HL-60 (cell line): ENCODE results near the gene NHSL1.

Experiments
- DNase-seq, 2 experiments: peaks; one replicate each; pipeline ENCODE4 v3.0.0-alpha.2; 2010 to 2020; ENCODE audit warnings: low read depth in 1 of 2, low spot score in 1 of 2
- H3K27ac ChIP-seq: fragments of 250-450 bp; sonication (Bioruptor Pico); replicated peaks from 2 replicates; pipeline ENCODE4 v1.5.1; 2020; ENCODE audit warnings: mild to moderate bottlenecking, moderate library complexity
- H3K27me3 ChIP-seq: fragments of 250-450 bp; sonication (Bioruptor Pico); 2 replicates; pipeline ENCODE4 v1.5.1; 2021; ENCODE audit warnings: mild to moderate bottlenecking, moderate library complexity; ENCODE audit not compliant: insufficient read depth, poor library complexity, severe bottlenecking
- H3K4me3 ChIP-seq: replicated peaks from 2 replicates; pipeline ENCODE4 v1.5.1; 2011; ENCODE audit warnings: mild to moderate bottlenecking, control low read depth, low read length; ENCODE audit not compliant: insufficient read depth
- GABPA ChIP-seq: IDR thresholded peaks from 2 replicates; pipeline ENCODE4 v1.6.1; 2012; ENCODE audit warnings: low read depth
- POLR2AphosphoS5 ChIP-seq: IDR thresholded peaks from 2 replicates; pipeline ENCODE4 v1.6.1; 2012; ENCODE audit warnings: low read depth
- SPI1 ChIP-seq: IDR thresholded peaks from 2 replicates; pipeline ENCODE4 v1.6.1; 2012; ENCODE audit warnings: low read depth, mild to moderate bottlenecking, borderline replicate concordance
- TF ChIP-seq, protein P1 (sequence below): IDR thresholded peaks from one replicate; pipeline ENCODE4 v1.5.1; 2011; ENCODE audit warnings: low read length, control low read depth, inconsistent platforms; ENCODE audit not compliant: insufficient read depth
- TF ChIP-seq, protein P2 (sequence below): IDR thresholded peaks from 2 replicates; pipeline ENCODE4 v1.6.1; 2012; ENCODE audit warnings: low read depth; ENCODE audit not compliant: insufficient replicate concordance

NHSL1 gene

DNA sequence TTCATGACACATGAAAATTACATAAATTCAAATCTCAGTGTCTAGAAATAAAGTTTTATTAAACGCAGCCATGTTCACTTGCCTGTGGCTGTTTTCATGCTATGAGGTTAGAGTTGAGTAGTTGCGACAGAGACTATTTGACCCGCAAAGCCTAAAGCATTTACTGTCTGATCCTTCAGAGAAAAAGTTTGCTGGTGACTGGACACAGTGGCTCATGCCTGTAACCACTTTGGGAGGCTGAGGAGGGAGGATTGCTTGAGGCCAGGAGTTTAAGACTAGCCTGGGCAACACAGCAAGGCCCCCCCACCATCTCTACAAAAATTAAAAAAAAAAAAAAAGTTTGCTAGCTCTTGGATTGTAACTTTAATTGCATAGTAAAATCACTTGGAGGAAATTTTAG, 112.4 kb downstream of the NHSL1 start:
- Histone ChIP-seq H3K27me3 (peaks cover 3% of the 10 kb centered on the region), H3K27ac (no peak overlapping the region), H3K4me3 (no peak overlapping the region)
- DNase-seq: no peak
- TF ChIP-seq SPI1 (no peak), POLR2AphosphoS5 (no peak), GABPA (no peak)
- TF ChIP-seq, protein P1, sequence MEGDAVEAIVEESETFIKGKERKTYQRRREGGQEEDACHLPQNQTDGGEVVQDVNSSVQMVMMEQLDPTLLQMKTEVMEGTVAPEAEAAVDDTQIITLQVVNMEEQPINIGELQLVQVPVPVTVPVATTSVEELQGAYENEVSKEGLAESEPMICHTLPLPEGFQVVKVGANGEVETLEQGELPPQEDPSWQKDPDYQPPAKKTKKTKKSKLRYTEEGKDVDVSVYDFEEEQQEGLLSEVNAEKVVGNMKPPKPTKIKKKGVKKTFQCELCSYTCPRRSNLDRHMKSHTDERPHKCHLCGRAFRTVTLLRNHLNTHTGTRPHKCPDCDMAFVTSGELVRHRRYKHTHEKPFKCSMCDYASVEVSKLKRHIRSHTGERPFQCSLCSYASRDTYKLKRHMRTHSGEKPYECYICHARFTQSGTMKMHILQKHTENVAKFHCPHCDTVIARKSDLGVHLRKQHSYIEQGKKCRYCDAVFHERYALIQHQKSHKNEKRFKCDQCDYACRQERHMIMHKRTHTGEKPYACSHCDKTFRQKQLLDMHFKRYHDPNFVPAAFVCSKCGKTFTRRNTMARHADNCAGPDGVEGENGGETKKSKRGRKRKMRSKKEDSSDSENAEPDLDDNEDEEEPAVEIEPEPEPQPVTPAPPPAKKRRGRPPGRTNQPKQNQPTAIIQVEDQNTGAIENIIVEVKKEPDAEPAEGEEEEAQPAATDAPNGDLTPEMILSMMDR: no peak
- TF ChIP-seq, protein P2, sequence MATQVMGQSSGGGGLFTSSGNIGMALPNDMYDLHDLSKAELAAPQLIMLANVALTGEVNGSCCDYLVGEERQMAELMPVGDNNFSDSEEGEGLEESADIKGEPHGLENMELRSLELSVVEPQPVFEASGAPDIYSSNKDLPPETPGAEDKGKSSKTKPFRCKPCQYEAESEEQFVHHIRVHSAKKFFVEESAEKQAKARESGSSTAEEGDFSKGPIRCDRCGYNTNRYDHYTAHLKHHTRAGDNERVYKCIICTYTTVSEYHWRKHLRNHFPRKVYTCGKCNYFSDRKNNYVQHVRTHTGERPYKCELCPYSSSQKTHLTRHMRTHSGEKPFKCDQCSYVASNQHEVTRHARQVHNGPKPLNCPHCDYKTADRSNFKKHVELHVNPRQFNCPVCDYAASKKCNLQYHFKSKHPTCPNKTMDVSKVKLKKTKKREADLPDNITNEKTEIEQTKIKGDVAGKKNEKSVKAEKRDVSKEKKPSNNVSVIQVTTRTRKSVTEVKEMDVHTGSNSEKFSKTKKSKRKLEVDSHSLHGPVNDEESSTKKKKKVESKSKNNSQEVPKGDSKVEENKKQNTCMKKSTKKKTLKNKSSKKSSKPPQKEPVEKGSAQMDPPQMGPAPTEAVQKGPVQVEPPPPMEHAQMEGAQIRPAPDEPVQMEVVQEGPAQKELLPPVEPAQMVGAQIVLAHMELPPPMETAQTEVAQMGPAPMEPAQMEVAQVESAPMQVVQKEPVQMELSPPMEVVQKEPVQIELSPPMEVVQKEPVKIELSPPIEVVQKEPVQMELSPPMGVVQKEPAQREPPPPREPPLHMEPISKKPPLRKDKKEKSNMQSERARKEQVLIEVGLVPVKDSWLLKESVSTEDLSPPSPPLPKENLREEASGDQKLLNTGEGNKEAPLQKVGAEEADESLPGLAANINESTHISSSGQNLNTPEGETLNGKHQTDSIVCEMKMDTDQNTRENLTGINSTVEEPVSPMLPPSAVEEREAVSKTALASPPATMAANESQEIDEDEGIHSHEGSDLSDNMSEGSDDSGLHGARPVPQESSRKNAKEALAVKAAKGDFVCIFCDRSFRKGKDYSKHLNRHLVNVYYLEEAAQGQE: no peak

DNA sequence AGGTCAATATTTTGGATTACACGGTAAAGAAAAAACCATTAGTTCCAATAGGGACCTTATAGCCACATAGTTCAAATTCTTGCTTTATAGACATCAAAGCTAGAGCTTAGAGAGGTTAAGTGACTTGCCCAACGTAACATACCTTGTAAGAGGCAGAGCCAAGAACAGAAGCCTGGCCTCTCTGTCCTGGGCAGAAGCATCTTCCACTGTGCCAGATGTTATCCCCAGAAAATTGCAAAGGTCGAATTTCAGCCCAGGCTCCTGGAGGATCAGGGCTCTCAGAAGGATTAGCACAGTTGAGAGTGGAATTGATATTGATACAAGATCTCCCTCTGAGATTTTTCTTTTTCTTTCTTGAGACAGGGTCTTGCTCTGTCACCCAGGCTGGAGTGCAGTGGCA, 115.5 kb downstream of the NHSL1 start:
- no peak for DNase-seq
- Histone ChIP-seq H3K4me3 (no peak overlapping the region), H3K27ac (no peak overlapping the region), H3K27me3 (peaks cover 3% of the 10 kb centered on the region)
- TF ChIP-seq, protein P2: no peak
- no peak for TF ChIP-seq SPI1
- TF ChIP-seq, protein P1: no peak
- TF ChIP-seq POLR2AphosphoS5: no peak
- TF ChIP-seq GABPA: no peak

DNA sequence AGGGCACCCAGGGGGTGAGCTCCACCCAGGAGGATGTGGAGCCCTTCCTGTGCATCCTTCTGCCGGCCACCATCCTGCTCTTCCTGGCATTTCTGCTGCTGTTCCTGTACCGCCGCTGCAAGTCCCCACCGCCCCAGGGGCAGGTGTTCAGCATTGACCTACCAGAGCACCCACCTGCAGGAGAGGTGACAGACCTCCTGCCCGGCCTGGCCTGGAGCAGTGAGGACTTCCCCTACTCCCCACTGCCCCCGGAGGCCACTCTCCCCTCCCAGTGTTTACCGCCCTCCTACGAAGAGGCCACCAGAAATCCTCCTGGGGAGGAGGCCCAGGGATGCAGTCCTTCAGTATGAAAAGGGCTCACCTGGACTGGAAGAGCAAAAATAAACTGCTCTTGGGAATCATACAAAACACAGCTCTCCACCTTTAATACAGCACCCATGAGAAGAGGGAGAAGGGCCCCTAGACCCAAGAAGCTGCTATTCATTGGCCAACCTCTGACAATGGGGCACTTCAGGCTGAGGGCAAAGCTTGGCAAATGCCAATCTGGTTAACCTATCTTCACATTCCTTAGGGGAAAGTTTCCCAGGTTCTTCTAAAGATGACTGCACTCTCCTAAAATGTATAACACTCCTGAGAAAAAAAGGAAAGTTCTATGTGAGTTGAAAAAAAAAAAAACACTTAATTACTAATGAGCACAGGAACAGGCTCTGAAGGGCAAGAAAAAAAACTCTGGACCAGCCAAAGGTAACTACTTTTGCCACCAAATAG, 116.6 kb downstream of the NHSL1 start:
- Histone ChIP-seq H3K4me3 (no peak overlapping the region), H3K27ac (no peak overlapping the region), H3K27me3 (peaks cover 3% of the 10 kb centered on the region)
- DNase-seq: no peak
- TF ChIP-seq GABPA (no peak), SPI1 (no peak), POLR2AphosphoS5 (no peak)
- TF ChIP-seq, protein P2: no peak
- TF ChIP-seq, protein P1: no peak
